Neural cell (in vitro differentiated cells): Measurements from ENCODE around the gene LCE3E.

Experiments used
- CTCF ChIP-seq: fragments of 450-650 bp; IDR thresholded peaks from 2 replicates; pipeline ENCODE4 v1.5.1; 2014; ENCODE audit warnings: antibody characterized with exemption, mild to moderate bottlenecking, moderate library complexity; ENCODE audit not compliant: poor library complexity, severe bottlenecking
- EP300 ChIP-seq: fragments of 450-650 bp; conservative IDR thresholded peaks from 2 replicates; pipeline ENCODE4 v1.6.1; 2014; ENCODE audit warnings: antibody characterized with exemption, mild to moderate bottlenecking, moderate library complexity; ENCODE audit not compliant: poor library complexity, severe bottlenecking
- EZH2 ChIP-seq: fragments of 200-600, 300-800 bp; shearing (Covaris generic), sonication (generic); IDR thresholded peaks from 2 replicates; pipeline ENCODE4 v1.6.1; 2014; ENCODE audit warnings: antibody characterized with exemption, low read length, borderline replicate concordance, mild to moderate bottlenecking; ENCODE audit not compliant: insufficient read depth, poor library complexity, severe bottlenecking
- POLR2AphosphoS5 ChIP-seq: IDR thresholded peaks from 2 replicates; pipeline ENCODE4 v1.6.1; 2012
- REST ChIP-seq: IDR thresholded peaks from 2 replicates; pipeline ENCODE4 v1.6.1; 2012; ENCODE audit warnings: borderline replicate concordance

GRCh38 chr1:152546704-152547103 is 19.9 kb downstream of the LCE3E start:
- TF ChIP-seq POLR2AphosphoS5 (no peak), CTCF (no peak), EZH2 (no peak), EP300 (no peak), REST (no peak)
